Inflammatory macrophage (primary cell): ENCODE measurements around the gene ESRRG.

Experiments
- DNase-seq, 2 donors: peaks; one replicate each; pipeline ENCODE4 v3.0.0-alpha.2; 2020 to 2022

ESRRG gene

GRCh38 chr1:216502528-216503162 lies 220.6 kb downstream of the ESRRG start:
- no peak for DNase-seq

- DNase-seq: no peak
Measured at GRCh38 chr1:216500273-216500967, 222.8 kb downstream of the ESRRG start.

- DNase-seq: no peak
Measured at GRCh38 chr1:216499581-216500272, 223.5 kb downstream of the ESRRG start.

- no peak for DNase-seq
Measured at GRCh38 chr1:216498277-216498676, 225.0 kb downstream of the ESRRG start.

GRCh38 chr1:216485042-216485441 lies 238.2 kb downstream of the ESRRG start:
- no peak for DNase-seq

GRCh38 chr1:216483672-216484401 lies 239.4 kb downstream of the ESRRG start:
- no peak for DNase-seq

- DNase-seq: no peak
Measured at GRCh38 chr1:216482620-216483019, 240.6 kb downstream of the ESRRG start.

GRCh38 chr1:216478238-216478637 lies 245.0 kb downstream of the ESRRG start:
- no peak for DNase-seq

- no peak for DNase-seq
Measured at GRCh38 chr1:216476341-216476740, 246.9 kb downstream of the ESRRG start.

GRCh38 chr1:216475659-216476276 lies 247.5 kb downstream of the ESRRG start:
- no peak for DNase-seq

GRCh38 chr1:216466162-216466801 lies 256.9 kb downstream of the ESRRG start:
- DNase-seq: no peak

GRCh38 chr1:216464489-216464888 lies 258.7 kb downstream of the ESRRG start:
- no peak for DNase-seq

- DNase-seq: no peak
Measured at GRCh38 chr1:216462066-216462775, 261.0 kb downstream of the ESRRG start.

GRCh38 chr1:216461466-216461865 lies 261.8 kb downstream of the ESRRG start:
- no peak for DNase-seq

- no peak for DNase-seq
Measured at GRCh38 chr1:216459651-216460207, 263.5 kb downstream of the ESRRG start.

GRCh38 chr1:216458812-216459211 lies 264.4 kb downstream of the ESRRG start:
- no peak for DNase-seq

- DNase-seq: no peak
Measured at GRCh38 chr1:216457356-216457755, 265.9 kb downstream of the ESRRG start.

GRCh38 chr1:216456682-216457081 lies 266.5 kb downstream of the ESRRG start:
- DNase-seq: no peak

GRCh38 chr1:216453777-216454176 lies 269.5 kb downstream of the ESRRG start:
- DNase-seq: no peak
